ENCODE data around the gene CDH7. TPM values are rescaled to one million over a fixed set of nuclear protein-coding genes. Genes with fewer than 3 reads are reported as not detected.

Gene CDH7, protein sequence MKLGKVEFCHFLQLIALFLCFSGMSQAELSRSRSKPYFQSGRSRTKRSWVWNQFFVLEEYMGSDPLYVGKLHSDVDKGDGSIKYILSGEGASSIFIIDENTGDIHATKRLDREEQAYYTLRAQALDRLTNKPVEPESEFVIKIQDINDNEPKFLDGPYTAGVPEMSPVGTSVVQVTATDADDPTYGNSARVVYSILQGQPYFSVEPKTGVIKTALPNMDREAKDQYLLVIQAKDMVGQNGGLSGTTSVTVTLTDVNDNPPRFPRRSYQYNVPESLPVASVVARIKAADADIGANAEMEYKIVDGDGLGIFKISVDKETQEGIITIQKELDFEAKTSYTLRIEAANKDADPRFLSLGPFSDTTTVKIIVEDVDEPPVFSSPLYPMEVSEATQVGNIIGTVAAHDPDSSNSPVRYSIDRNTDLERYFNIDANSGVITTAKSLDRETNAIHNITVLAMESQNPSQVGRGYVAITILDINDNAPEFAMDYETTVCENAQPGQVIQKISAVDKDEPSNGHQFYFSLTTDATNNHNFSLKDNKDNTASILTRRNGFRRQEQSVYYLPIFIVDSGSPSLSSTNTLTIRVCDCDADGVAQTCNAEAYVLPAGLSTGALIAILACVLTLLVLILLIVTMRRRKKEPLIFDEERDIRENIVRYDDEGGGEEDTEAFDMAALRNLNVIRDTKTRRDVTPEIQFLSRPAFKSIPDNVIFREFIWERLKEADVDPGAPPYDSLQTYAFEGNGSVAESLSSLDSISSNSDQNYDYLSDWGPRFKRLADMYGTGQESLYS
- total RNA-seq (2014; rRNA removed; shearing (Covaris generic)), result 0.04 and 0.08 TPM in 2 replicates

GRCh38 chr18:65750389-65751154, at the start of gene CDH7:
CDH7 (plus strand) TSS chr18:65751012; CDS start chr18:65762843, 11,831 bp downstream.

Data from A375 (cell line).